ENCODE results near the gene REEP5.
"Not testable (repeated sequence)": the region's sequence is repeated elsewhere in the genome, so short reads cannot be mapped to it uniquely, and the experiment has no call there.

GRCh38 chr5:112959872-112960271, 37.8 kb upstream of the REEP5 start:
- TF ChIP-seq, protein P1, sequence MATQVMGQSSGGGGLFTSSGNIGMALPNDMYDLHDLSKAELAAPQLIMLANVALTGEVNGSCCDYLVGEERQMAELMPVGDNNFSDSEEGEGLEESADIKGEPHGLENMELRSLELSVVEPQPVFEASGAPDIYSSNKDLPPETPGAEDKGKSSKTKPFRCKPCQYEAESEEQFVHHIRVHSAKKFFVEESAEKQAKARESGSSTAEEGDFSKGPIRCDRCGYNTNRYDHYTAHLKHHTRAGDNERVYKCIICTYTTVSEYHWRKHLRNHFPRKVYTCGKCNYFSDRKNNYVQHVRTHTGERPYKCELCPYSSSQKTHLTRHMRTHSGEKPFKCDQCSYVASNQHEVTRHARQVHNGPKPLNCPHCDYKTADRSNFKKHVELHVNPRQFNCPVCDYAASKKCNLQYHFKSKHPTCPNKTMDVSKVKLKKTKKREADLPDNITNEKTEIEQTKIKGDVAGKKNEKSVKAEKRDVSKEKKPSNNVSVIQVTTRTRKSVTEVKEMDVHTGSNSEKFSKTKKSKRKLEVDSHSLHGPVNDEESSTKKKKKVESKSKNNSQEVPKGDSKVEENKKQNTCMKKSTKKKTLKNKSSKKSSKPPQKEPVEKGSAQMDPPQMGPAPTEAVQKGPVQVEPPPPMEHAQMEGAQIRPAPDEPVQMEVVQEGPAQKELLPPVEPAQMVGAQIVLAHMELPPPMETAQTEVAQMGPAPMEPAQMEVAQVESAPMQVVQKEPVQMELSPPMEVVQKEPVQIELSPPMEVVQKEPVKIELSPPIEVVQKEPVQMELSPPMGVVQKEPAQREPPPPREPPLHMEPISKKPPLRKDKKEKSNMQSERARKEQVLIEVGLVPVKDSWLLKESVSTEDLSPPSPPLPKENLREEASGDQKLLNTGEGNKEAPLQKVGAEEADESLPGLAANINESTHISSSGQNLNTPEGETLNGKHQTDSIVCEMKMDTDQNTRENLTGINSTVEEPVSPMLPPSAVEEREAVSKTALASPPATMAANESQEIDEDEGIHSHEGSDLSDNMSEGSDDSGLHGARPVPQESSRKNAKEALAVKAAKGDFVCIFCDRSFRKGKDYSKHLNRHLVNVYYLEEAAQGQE (IDR thresholded peaks at IDR 0.05; ENCODE audit: insufficient read depth in 1 of 2, low read depth in 2 of 2, low read length in 1 of 2), result not testable (repeated sequence)
- TF ChIP-seq CTCF (IDR thresholded peaks at IDR 0.05); SIN3A (IDR thresholded peaks at IDR 0.05; ENCODE audit: borderline replicate concordance, insufficient read depth, low read depth, low read length); POLR2AphosphoS5 (IDR thresholded peaks at IDR 0.05; ENCODE audit: low read depth, low read length): not testable (repeated sequence)
